ENCODE measurements around the gene PIP4K2A.
"Not testable (repeated sequence)": the region's sequence is repeated elsewhere in the genome, so short reads cannot be mapped to it uniquely, and the experiment has no call there.

The PIP4K2A gene

GRCh38 chr10:22719406-22720042, 5.1 kb upstream of the PIP4K2A start:
- Histone ChIP-seq H3K36me3 (ENCODE audit: insufficient read depth, insufficient read length, low read length) (no peaks in the 10 kb centered on the region), H3K9ac (ENCODE audit: insufficient read length, low read depth) (no peak overlapping the region), H3K27me3 (ENCODE audit: insufficient read depth, insufficient read length) (peaks cover 10% of the 10 kb centered on the region), H3K9me3 (ENCODE audit: insufficient read depth, low read length) (no peaks in the 10 kb centered on the region), H3K4me3 (ENCODE audit: insufficient read length, low read depth) (no peak overlapping the region), H3K4me1 (ENCODE audit: insufficient read depth, insufficient read length) (no peaks in the 10 kb centered on the region)
- TF ChIP-seq YY1 (IDR thresholded peaks at IDR 0.05; ENCODE audit: insufficient read depth, insufficient read length): no peak
- no peak for TF ChIP-seq SUZ12 (IDR thresholded peaks at IDR 0.05; ENCODE audit: extremely low read depth, insufficient read depth, insufficient read length)
- TF ChIP-seq ZNF274 (IDR thresholded peaks at IDR 0.05; ENCODE audit: low read depth, low read length): no peak
- DNase-seq (ENCODE audit: low read depth, low spot score): no peak

- H3K4me1 ChIP-seq (ENCODE audit: insufficient read depth, insufficient read length); H3K9ac ChIP-seq (ENCODE audit: insufficient read length, low read depth); H3K9me3 ChIP-seq (ENCODE audit: insufficient read depth, low read length); DNase-seq (ENCODE audit: low read depth, low spot score); H3K36me3 ChIP-seq (ENCODE audit: insufficient read depth, insufficient read length, low read length); H3K4me3 ChIP-seq (ENCODE audit: insufficient read length, low read depth): not testable (repeated sequence)
- peaks cover 15% of the 10 kb centered on the region for H3K27me3 ChIP-seq (ENCODE audit: insufficient read depth, insufficient read length)
These were observed 4.3 kb upstream of the PIP4K2A start for GRCh38 chr10:22718659-22719058.

GRCh38 chr10:22717728-22718127, 3.4 kb upstream of the PIP4K2A start:
- Histone ChIP-seq H3K9ac (ENCODE audit: insufficient read length, low read depth) (no peak overlapping the region), H3K4me1 (ENCODE audit: insufficient read depth, insufficient read length) (no peaks in the 10 kb centered on the region), H3K27me3 (ENCODE audit: insufficient read depth, insufficient read length) (peaks cover 24% of the 10 kb centered on the region), H3K36me3 (ENCODE audit: insufficient read depth, insufficient read length, low read length) (no peaks in the 10 kb centered on the region), H3K9me3 (ENCODE audit: insufficient read depth, low read length) (no peaks in the 10 kb centered on the region), H3K4me3 (ENCODE audit: insufficient read length, low read depth) (no peak overlapping the region)
- TF ChIP-seq ZNF274 (IDR thresholded peaks at IDR 0.05; ENCODE audit: low read depth, low read length) (no peak), SUZ12 (IDR thresholded peaks at IDR 0.05; ENCODE audit: extremely low read depth, insufficient read depth, insufficient read length) (no peak), YY1 (IDR thresholded peaks at IDR 0.05; ENCODE audit: insufficient read depth, insufficient read length) (no peak)
- DNase-seq (ENCODE audit: low read depth, low spot score): no peak

GRCh38 chr10:22716943-22717342, 2.6 kb upstream of the PIP4K2A start:
- Histone ChIP-seq H3K27me3 (ENCODE audit: insufficient read depth, insufficient read length) (peaks cover 32% of the 10 kb centered on the region), H3K9ac (ENCODE audit: insufficient read length, low read depth) (no peak overlapping the region), H3K36me3 (ENCODE audit: insufficient read depth, insufficient read length, low read length) (no peaks in the 10 kb centered on the region), H3K9me3 (ENCODE audit: insufficient read depth, low read length) (no peaks in the 10 kb centered on the region), H3K4me3 (ENCODE audit: insufficient read length, low read depth) (no peak overlapping the region), H3K4me1 (ENCODE audit: insufficient read depth, insufficient read length) (no peaks in the 10 kb centered on the region)
- TF ChIP-seq ZNF274 (IDR thresholded peaks at IDR 0.05; ENCODE audit: low read depth, low read length) (no peak), YY1 (IDR thresholded peaks at IDR 0.05; ENCODE audit: insufficient read depth, insufficient read length) (no peak), SUZ12 (IDR thresholded peaks at IDR 0.05; ENCODE audit: extremely low read depth, insufficient read depth, insufficient read length) (no peak)
- no peak for DNase-seq (ENCODE audit: low read depth, low spot score)

GRCh38 chr10:22715290-22715625, 880 bp upstream of the PIP4K2A start:
- Histone ChIP-seq H3K4me1 (ENCODE audit: insufficient read depth, insufficient read length) (no peaks in the 10 kb centered on the region), H3K36me3 (ENCODE audit: insufficient read depth, insufficient read length, low read length) (no peaks in the 10 kb centered on the region), H3K9ac (ENCODE audit: insufficient read length, low read depth) (no peak overlapping the region), H3K9me3 (ENCODE audit: insufficient read depth, low read length) (no peaks in the 10 kb centered on the region), H3K27me3 (ENCODE audit: insufficient read depth, insufficient read length) (peaks cover 38% of the 10 kb centered on the region), H3K4me3 (ENCODE audit: insufficient read length, low read depth) (no peak overlapping the region)
- no peak for TF ChIP-seq SUZ12 (IDR thresholded peaks at IDR 0.05; ENCODE audit: extremely low read depth, insufficient read depth, insufficient read length)
- no peak for TF ChIP-seq ZNF274 (IDR thresholded peaks at IDR 0.05; ENCODE audit: low read depth, low read length)
- TF ChIP-seq YY1 (IDR thresholded peaks at IDR 0.05; ENCODE audit: insufficient read depth, insufficient read length): no peak
- no peak for DNase-seq (ENCODE audit: low read depth, low spot score)

GRCh38 chr10:22713853-22714478, 412 bp downstream of the PIP4K2A start:
- no peaks in the 10 kb centered on the region for H3K9me3 ChIP-seq (ENCODE audit: insufficient read depth, low read length)
- DNase-seq (ENCODE audit: low read depth, low spot score): no peak
- H3K4me1 ChIP-seq (ENCODE audit: insufficient read depth, insufficient read length): no peaks in the 10 kb centered on the region
- peaks cover 38% of the 10 kb centered on the region for H3K27me3 ChIP-seq (ENCODE audit: insufficient read depth, insufficient read length)
- TF ChIP-seq ZNF274 (IDR thresholded peaks at IDR 0.05; ENCODE audit: low read depth, low read length): no peak
- no peak for TF ChIP-seq SUZ12 (IDR thresholded peaks at IDR 0.05; ENCODE audit: extremely low read depth, insufficient read depth, insufficient read length)
- TF ChIP-seq YY1 (IDR thresholded peaks at IDR 0.05; ENCODE audit: insufficient read depth, insufficient read length): no peak
- no peaks in the 10 kb centered on the region for H3K36me3 ChIP-seq (ENCODE audit: insufficient read depth, insufficient read length, low read length)
- peak overlapping the region; percentile 84 for H3K4me3 ChIP-seq (ENCODE audit: insufficient read length, low read depth)
- H3K9ac ChIP-seq (ENCODE audit: insufficient read length, low read depth): peak overlapping the region; percentile 87

GRCh38 chr10:22712956-22713852, 1.2 kb downstream of the PIP4K2A start:
- H3K9me3 ChIP-seq (ENCODE audit: insufficient read depth, low read length): no peaks in the 10 kb centered on the region
- peak overlapping the region; percentile 65 for H3K9ac ChIP-seq (ENCODE audit: insufficient read length, low read depth)
- TF ChIP-seq ZNF274 (IDR thresholded peaks at IDR 0.05; ENCODE audit: low read depth, low read length) (no peak), YY1 (IDR thresholded peaks at IDR 0.05; ENCODE audit: insufficient read depth, insufficient read length) (no peak), SUZ12 (IDR thresholded peaks at IDR 0.05; ENCODE audit: extremely low read depth, insufficient read depth, insufficient read length) (no peak)
- no peaks in the 10 kb centered on the region for H3K4me1 ChIP-seq (ENCODE audit: insufficient read depth, insufficient read length)
- H3K4me3 ChIP-seq (ENCODE audit: insufficient read length, low read depth): peak overlapping the region; percentile 84
- DNase-seq (ENCODE audit: low read depth, low spot score): no peak
- H3K36me3 ChIP-seq (ENCODE audit: insufficient read depth, insufficient read length, low read length): no peaks in the 10 kb centered on the region
- peaks cover 38% of the 10 kb centered on the region for H3K27me3 ChIP-seq (ENCODE audit: insufficient read depth, insufficient read length)
